HepG2 (cell line): Measurements from ENCODE around the gene MICAL3. TPM values are rescaled to one million over a fixed set of nuclear protein-coding genes. Genes with fewer than 3 reads are reported as not detected.

Source experiments
- ATAC-seq: fragments of 200-7000 bp; cut with Tn5 transposase; 3 replicates; pipeline ENCODE4 v1.9.1; 2020; ENCODE audit warnings: mild to moderate bottlenecking, moderate library complexity
- BruUV-seq: library from RNA; stranded (reverse); fragments of 400-500 nt; replicated peaks from 2 replicates; lab custom pipeline; 2021; lab: Mats Ljungman, UMichigan
- CTCF ChIA-PET: fragments of 300-600 bp; formaldehyde crosslinking; extraction: SDS; loops from one replicate; lab custom pipeline; 2021; ENCODE audit warnings: low total read pairs, inconsistent platforms, low intra/inter-chr PET ratio; lab: Yijun Ruan, JAX
- POLR2A ChIA-PET: fragments of 350-600 bp; sonication (Branson Sonifier 250); formaldehyde crosslinking; loops from one replicate; lab custom pipeline; 2020; ENCODE audit warnings: antibody characterized with exemption, inconsistent platforms; lab: Yijun Ruan, JAX
- DNase-seq: peaks from one replicate; pipeline ENCODE4 v3.0.0-alpha.2; 2015; ENCODE audit warnings: low spot score
- FAIRE-seq: peaks from 3 replicates; lab custom pipeline; 2011; peaks lifted over from hg19 to GRCh38; lab: Jason Lieb, UNC
- H2AFZ ChIP-seq: one replicate; pipeline ENCODE4 v1.6.1; 2011; ENCODE audit warnings: low read length, inconsistent platforms
- H3K27ac ChIP-seq: fragments of 300-600 bp; 3 replicates; pipeline ENCODE4 v1.8.0; 2011; ENCODE audit warnings: mixed run types, mild to moderate bottlenecking, mixed read lengths, low read length, inconsistent platforms; ENCODE audit not compliant: insufficient read depth; ENCODE audit errors: extremely low read length
- H3K27me3 ChIP-seq, 2 experiments: fragments of 200-600 bp in 1 of 2; 2 replicates in 1 of 2; 3 replicates in 1 of 2; pipeline versions ENCODE4 v1.6.0 to v1.8.0; 2011; ENCODE audit warnings: low read length in 2 of 2, mild to moderate bottlenecking in 2 of 2, moderate library complexity in 2 of 2, inconsistent platforms in 1 of 2; ENCODE audit not compliant: insufficient read depth in 2 of 2, control insufficient read depth in 1 of 2
- H3K36me3 ChIP-seq, 2 experiments: fragments of 200-600 bp in 1 of 2; replicated peaks in 1 of 2; 2 replicates in 1 of 2; 3 replicates in 1 of 2; pipeline versions ENCODE4 v1.5.1 to v1.8.0; 2011; ENCODE audit warnings: low read length in 2 of 2, inconsistent platforms in 1 of 2; ENCODE audit not compliant: insufficient read depth in 2 of 2, control insufficient read depth in 1 of 2
- H3K4me1 ChIP-seq: 2 replicates; pipeline ENCODE4 v1.5.1; 2012; ENCODE audit warnings: low read length, inconsistent platforms; ENCODE audit not compliant: insufficient read depth
- H3K4me2 ChIP-seq: 2 replicates; pipeline ENCODE4 v1.6.0; 2011; ENCODE audit warnings: low read depth, low read length, inconsistent platforms
- H3K4me3 ChIP-seq, 3 experiments: fragments of 200-600 bp in 1 of 3; sonication (generic), shearing (Covaris generic) in 1 of 3; replicated peaks in 1 of 3; 2 replicates each; pipeline ENCODE4 v1.5.1; 2011 to 2016; ENCODE audit warnings: low read length in 3 of 3, inconsistent platforms in 2 of 3, low read depth in 2 of 3, mild to moderate bottlenecking in 2 of 3, control low read depth in 1 of 3, mixed read lengths in 1 of 3; ENCODE audit not compliant: insufficient read depth in 1 of 3
- H3K79me2 ChIP-seq: one replicate; pipeline ENCODE4 v1.6.1; 2011; ENCODE audit warnings: low read length, inconsistent platforms; ENCODE audit not compliant: insufficient read depth
- H3K9ac ChIP-seq: 2 replicates; pipeline ENCODE4 v1.6.0; 2011; ENCODE audit warnings: mild to moderate bottlenecking, low read depth, low read length, inconsistent platforms; ENCODE audit not compliant: insufficient read depth
- H3K9me3 ChIP-seq: 2 replicates; pipeline ENCODE4 v1.5.1; 2012; ENCODE audit warnings: mild to moderate bottlenecking, low read length
- H4K20me1 ChIP-seq: 2 replicates; pipeline ENCODE4 v1.6.0; 2011; ENCODE audit warnings: inconsistent platforms, mild to moderate bottlenecking, low read length, moderate library complexity; ENCODE audit not compliant: insufficient read depth
- EZH2 ChIP-seq: conservative IDR thresholded peaks from 2 replicates; pipeline ENCODE4 v1.6.1; 2012; ENCODE audit warnings: mild to moderate bottlenecking, low read depth, low read length, moderate library complexity
- FOXK1 ChIP-seq: sonication (generic); formaldehyde crosslinking; IDR thresholded peaks from 2 replicates; pipeline ENCODE4 v1.4.0; 2020; ENCODE audit warnings: low read depth, missing genetic modification reagents, borderline replicate concordance
- KLF15 ChIP-seq: sonication (generic); formaldehyde crosslinking; IDR thresholded peaks from 2 replicates; pipeline ENCODE4 v1.8.1; 2023; ENCODE audit warnings: borderline replicate concordance, mild to moderate bottlenecking, inconsistent platforms, missing genetic modification reagents, mixed read lengths
- MYC ChIP-seq: sonication (generic); formaldehyde crosslinking; IDR thresholded peaks from 2 replicates; pipeline ENCODE4 v1.9.0; 2021; ENCODE audit warnings: missing genetic modification reagents, borderline replicate concordance
- SOX6 ChIP-seq, 2 experiments: fragments of 450-650 bp in 1 of 2; sonication (generic) in 1 of 2; formaldehyde crosslinking in 1 of 2; IDR thresholded peaks; 2 replicates each; pipeline versions ENCODE4 v1.4.0 to v1.6.1; 2017 to 2020; ENCODE audit warnings: antibody characterized with exemption in 1 of 2, mild to moderate bottlenecking in 1 of 2, missing genetic modification reagents in 1 of 2
- SP4 ChIP-seq: sonication (generic); formaldehyde crosslinking; IDR thresholded peaks from 2 replicates; pipeline ENCODE4 v1.8.1; 2023; ENCODE audit warnings: mild to moderate bottlenecking, missing genetic modification reagents
- ZBTB33 ChIP-seq: sonication (generic); formaldehyde crosslinking; IDR thresholded peaks from 2 replicates; pipeline ENCODE4 v1.4.0; 2020; ENCODE audit warnings: missing genetic modification reagents
- ZBTB37 ChIP-seq: sonication (generic); formaldehyde crosslinking; IDR thresholded peaks from 2 replicates; pipeline ENCODE4 v1.4.0; 2020; ENCODE audit warnings: mild to moderate bottlenecking, missing genetic modification reagents
- ZNF124 ChIP-seq: sonication (generic); formaldehyde crosslinking; IDR thresholded peaks from 2 replicates; pipeline ENCODE4 v1.4.0; 2020; ENCODE audit warnings: missing genetic modification reagents
- ZNF503 ChIP-seq: sonication (generic); formaldehyde crosslinking; IDR thresholded peaks from 2 replicates; pipeline ENCODE4 v1.4.0; 2020; ENCODE audit warnings: missing genetic modification reagents
- WGBS: methylation state at CpG from one replicate; pipeline ENCODE4 v1.1.6; 2017; ENCODE audit warnings: low lambda C conversion rate; 5-methylcytosine and 5-hydroxymethylcytosine counted together
- in situ Hi-C: cut with HindIII; loops from 2 replicates; pipeline ENCODE4 v1.10.0; 2017; ENCODE audit warnings: low pct_unique_long_range_greater_than_20kb; ENCODE audit not compliant: extremely low pct_ligation_motif_present
- intact Hi-C: fragments of 100-400 bp; cut with micrococcal nuclease; formaldehyde crosslinking; loops from one replicate; pipeline ENCODE4 v1.10.0; 2022; ENCODE audit not compliant: unreplicated experiment
- polyA plus RNA-seq, 8 experiments: library from polyadenylated mRNA; depleted of rRNA in 3 of 8; stranded (reverse) in 7 of 8; unstranded in 1 of 8; fragments of >200 nt; fragmentation: Illumina TruSeq in 4 of 8; extraction: Trizol in 4 of 8; gene quantifications; 2 replicates each; pipeline versions ENCODE4 v1.2.1 to v1.2.3, GENCODE V29; 2011 to 2016; ENCODE audit warnings: low read depth in 4 of 8, missing spikeins in 1 of 8, mixed read lengths in 1 of 8; ENCODE audit not compliant: insufficient read depth in 1 of 8
- total RNA-seq, 5 experiments: library from RNA; depleted of rRNA; stranded (reverse); fragments of >200 nt; fragmentation: Illumina TruSeq; extraction: Trizol; gene quantifications; 2 replicates each; pipeline ENCODE4 v1.2.3, GENCODE V29; 2016; ENCODE audit warnings: low read depth in 1 of 5
- TF ChIP-seq, protein P1 (sequence below): sonication (generic); formaldehyde crosslinking; IDR thresholded peaks from 2 replicates; pipeline ENCODE4 v1.8.1; 2022; ENCODE audit warnings: mild to moderate bottlenecking, missing genetic modification reagents

Gene MICAL3
- total and polyA plus RNA-seq, 2 of the 13 experiments (the other 11 are each of a cell fraction or from before 2014, with no cell fraction given): 5.3 to 12.5 TPM

DNA sequence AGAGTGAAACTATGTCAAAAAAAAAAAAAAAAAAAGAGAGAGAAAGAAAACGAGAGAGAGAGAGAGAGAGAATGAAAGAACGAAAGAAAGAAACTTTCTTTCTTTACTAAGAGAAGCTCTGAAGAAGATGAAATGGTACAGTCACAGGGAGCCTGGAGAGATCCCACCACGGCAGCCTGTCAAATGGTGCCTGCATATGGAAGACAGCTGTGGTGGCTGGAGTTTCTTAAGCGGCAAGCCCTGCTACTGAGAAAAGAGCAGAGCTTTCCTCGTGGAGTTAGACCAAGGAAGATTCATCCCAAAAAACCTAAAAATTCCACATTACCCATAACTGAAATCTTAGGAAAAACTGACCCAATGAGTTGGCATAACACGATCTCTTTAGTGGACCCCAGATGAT is 66.7 kb downstream of the MICAL3 start (continued):
- TF ChIP-seq ZBTB33 (CRISPR knock-in tag) (no peak), MYC (CRISPR knock-in tag) (no peak), SOX6 (IDR thresholded peaks at IDR 0.05) (no peak), SOX6 (CRISPR knock-in tag; IDR thresholded peaks at IDR 0.05) (no peak), ZNF124 (no peak)

DNA sequence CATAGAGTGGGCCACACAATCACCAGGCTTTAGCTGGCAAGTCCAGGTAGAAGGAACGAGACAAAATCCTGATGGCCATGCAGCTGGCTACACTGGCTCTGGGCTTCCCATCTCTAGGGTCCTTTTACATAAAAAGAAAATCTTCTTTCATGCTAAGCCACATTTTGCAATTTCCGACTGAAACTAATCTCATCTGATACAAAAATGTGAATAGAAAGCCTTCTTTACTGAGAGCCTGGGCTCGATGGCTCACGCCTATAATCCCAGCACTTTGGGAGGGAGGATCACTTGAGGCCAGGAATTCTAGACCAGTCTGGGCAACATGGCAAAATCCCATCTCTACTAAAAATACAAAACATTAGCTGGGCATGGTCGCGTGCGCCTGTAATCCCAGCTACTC is 67.2 kb downstream of the MICAL3 start:
- no peak overlapping the region for H3K4me2 ChIP-seq
- WGBS: 96% methylated on average over 7 of the region's 7 CpGs
- no peaks in the 10 kb centered on the region for H4K20me1 ChIP-seq
- ChIA-PET CTCF (no interaction called here), POLR2A (interaction anchor here (1.1 kb wide), 1 partner anchor 88 kb away, joined by 3 read pairs; no protein-coding TSS in a partner anchor)
- peaks cover 48% of the 10 kb centered on the region for H3K79me2 ChIP-seq
- H2AFZ ChIP-seq: no peak overlapping the region
- H3K4me1 ChIP-seq: peaks cover 42% of the 10 kb centered on the region
- H3K27me3 ChIP-seq: no peaks in the 10 kb centered on the region
- TF ChIP-seq, protein P1, sequence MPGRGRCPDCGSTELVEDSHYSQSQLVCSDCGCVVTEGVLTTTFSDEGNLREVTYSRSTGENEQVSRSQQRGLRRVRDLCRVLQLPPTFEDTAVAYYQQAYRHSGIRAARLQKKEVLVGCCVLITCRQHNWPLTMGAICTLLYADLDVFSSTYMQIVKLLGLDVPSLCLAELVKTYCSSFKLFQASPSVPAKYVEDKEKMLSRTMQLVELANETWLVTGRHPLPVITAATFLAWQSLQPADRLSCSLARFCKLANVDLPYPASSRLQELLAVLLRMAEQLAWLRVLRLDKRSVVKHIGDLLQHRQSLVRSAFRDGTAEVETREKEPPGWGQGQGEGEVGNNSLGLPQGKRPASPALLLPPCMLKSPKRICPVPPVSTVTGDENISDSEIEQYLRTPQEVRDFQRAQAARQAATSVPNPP (CRISPR knock-in tag): no peak
- TF ChIP-seq EZH2 (no peak), SP4 (CRISPR knock-in tag) (no peak), ZBTB37 (no peak), FOXK1 (CRISPR knock-in tag) (no peak), KLF15 (CRISPR knock-in tag) (no peak), ZNF503 (no peak)
- ATAC-seq: no peak
- H3K4me3 ChIP-seq: no peak overlapping the region
- in situ Hi-C loops (no loop called here), intact Hi-C loops (loop anchor here (10.0 kb wide), 1 partner anchor 62 kb away; no protein-coding TSS in a partner anchor)
- H3K36me3 ChIP-seq: peaks cover under 1 to 3% of the 10 kb centered on the region in 2 experiments; a peak in 1 of 5 replicates
- no peak overlapping the region for H3K27ac ChIP-seq
- no peak for DNase-seq
- no peaks in the 10 kb centered on the region for H3K9me3 ChIP-seq
- BruUV-seq: no TSS peak
- FAIRE-seq: no peak
- no peak overlapping the region for H3K9ac ChIP-seq
